Stimulated activated naive CD4-positive, alpha-beta T cell treated with Interleukin-2 at 50 U/mL for 16 hours (primary cell): ENCODE measurements around the gene CACNA1F.
A peak's percentile ranks its signal among the peaks of the same experiment; 100 is the strongest.

Experiments
- DNase-seq: peaks from one replicate; lab custom pipeline; 2025; lab: John Stamatoyannopoulos, UW

Gene CACNA1F

GRCh38 chrX:49233176-49233575 is at the start of gene CACNA1F:
Gene CACNA1F (minus strand): TSS chrX:49233340. CDS start chrX:49233309, 31 bp downstream.
- no peak for DNase-seq

- no peak for DNase-seq
Observed at GRCh38 chrX:49282647-49283011, 49.5 kb upstream of the CACNA1F start.

GRCh38 chrX:49278081-49278480 is 44.9 kb upstream of the CACNA1F start:
- no peak for DNase-seq

GRCh38 chrX:49277535-49277830 is 44.3 kb upstream of the CACNA1F start:
- no peak for DNase-seq

GRCh38 chrX:49276671-49277534 is 43.8 kb upstream of the CACNA1F start:
- peak; percentile 21 for DNase-seq

GRCh38 chrX:49276207-49276606 is 43.1 kb upstream of the CACNA1F start:
- DNase-seq: no peak

- peak; percentile 48 for DNase-seq
Observed at GRCh38 chrX:49273181-49273727, 40.1 kb upstream of the CACNA1F start.

GRCh38 chrX:49272421-49272820 is 39.3 kb upstream of the CACNA1F start:
- DNase-seq: no peak

GRCh38 chrX:49271341-49271740 is 38.2 kb upstream of the CACNA1F start:
- DNase-seq: no peak

- no peak for DNase-seq
Observed at GRCh38 chrX:49270249-49270921, 37.2 kb upstream of the CACNA1F start.

GRCh38 chrX:49269767-49270248 is 36.7 kb upstream of the CACNA1F start, which contains the start of gene PPP1R3F:
Gene PPP1R3F (plus strand): TSS chrX:49269793. CDS start chrX:49269870, 77 bp downstream.
- DNase-seq: no peak

- DNase-seq: peak; percentile 96
Observed at GRCh38 chrX:49269010-49269766, 36.0 kb upstream of the CACNA1F start.

GRCh38 chrX:49268702-49269009 is 35.5 kb upstream of the CACNA1F start:
- no peak for DNase-seq

- no peak for DNase-seq
Observed at GRCh38 chrX:49266523-49267445, 33.6 kb upstream of the CACNA1F start.

GRCh38 chrX:49264460-49264859 is 31.3 kb upstream of the CACNA1F start, which contains the start of gene FOXP3:
Gene FOXP3 (minus strand): TSS chrX:49264710. CDS start chrX:49258505, 6,205 bp downstream.
- no peak for DNase-seq

- DNase-seq: no peak
Observed at GRCh38 chrX:49263631-49264030, 30.5 kb upstream of the CACNA1F start.

- DNase-seq: no peak
Observed at GRCh38 chrX:49262603-49263002, 29.5 kb upstream of the CACNA1F start.

- no peak for DNase-seq
Observed at GRCh38 chrX:49260221-49260985, 27.3 kb upstream of the CACNA1F start.

GRCh38 chrX:49258749-49259124 is 25.6 kb upstream of the CACNA1F start:
- DNase-seq: no peak
